GM12891 (cell line): ENCODE results near the gene COL4A1.

ENCODE experiments used
- DNase-seq: peaks from one replicate; pipeline ENCODE4 v3.0.0; 2011; ENCODE audit warnings: low spot score; ENCODE audit not compliant: insufficient read length
- FAIRE-seq: peaks from 2 replicates; lab custom pipeline; 2011; peaks lifted over from hg19 to GRCh38; lab: Jason Lieb, UNC
- PAX5 ChIP-seq: IDR thresholded peaks from 2 replicates; pipeline ENCODE4 v1.6.1; 2011; ENCODE audit warnings: low read length, moderate library complexity, mild to moderate bottlenecking; ENCODE audit not compliant: insufficient read depth, severe bottlenecking
- POLR2A ChIP-seq: IDR thresholded peaks from 2 replicates; pipeline ENCODE4 v1.6.1; 2011; ENCODE audit warnings: low read depth, low read length, control low read depth
- POLR2AphosphoS5 ChIP-seq: IDR thresholded peaks from 2 replicates; pipeline ENCODE4 v1.6.1; 2011; ENCODE audit warnings: low read depth, low read length, control low read depth
- POU2F2 ChIP-seq: IDR thresholded peaks from 2 replicates; pipeline ENCODE4 v1.6.1; 2011; ENCODE audit warnings: low read depth, mild to moderate bottlenecking, control low read depth, low read length, moderate library complexity
- SPI1 ChIP-seq: IDR thresholded peaks from 2 replicates; pipeline ENCODE4 v1.6.1; 2011; ENCODE audit warnings: low read depth, low read length, control low read depth
- TAF1 ChIP-seq: IDR thresholded peaks from 2 replicates; pipeline ENCODE4 v1.6.1; 2011; ENCODE audit warnings: low read depth, low read length, control low read depth

Gene COL4A1

GRCh38 chr13:110349239-110349638, 42.3 kb upstream of the COL4A1 start:
- FAIRE-seq = no peak
- DNase-seq = no peak
- TF ChIP-seq POLR2A = no peak
- TF ChIP-seq POU2F2 = no peak

- DNase-seq = no peak
- no peak for FAIRE-seq
- no peak for TF ChIP-seq TAF1
- no peak for TF ChIP-seq PAX5
- TF ChIP-seq SPI1 = no peak
- no peak for TF ChIP-seq POU2F2
- TF ChIP-seq POLR2A = no peak
- no peak for TF ChIP-seq POLR2AphosphoS5
Measured at GRCh38 chr13:110348309-110349105, 41.5 kb upstream of the COL4A1 start.

GRCh38 chr13:110347535-110348308, 40.8 kb upstream of the COL4A1 start:
- TF ChIP-seq POLR2AphosphoS5 = no peak
- TF ChIP-seq POLR2A = no peak
- TF ChIP-seq PAX5 = no peak
- TF ChIP-seq POU2F2 = no peak
- DNase-seq (no peak), FAIRE-seq (no peak)

- TF ChIP-seq POU2F2 = no peak
- TF ChIP-seq PAX5 = no peak
- no peak for TF ChIP-seq POLR2AphosphoS5
- TF ChIP-seq POLR2A = no peak
- no peak for TF ChIP-seq SPI1
- no peak for TF ChIP-seq TAF1
- FAIRE-seq (no peak), DNase-seq (no peak)
Measured at GRCh38 chr13:110347088-110347487, 40.1 kb upstream of the COL4A1 start.

GRCh38 chr13:110346661-110347067, 39.7 kb upstream of the COL4A1 start:
- DNase-seq (no peak), FAIRE-seq (no peak)
- TF ChIP-seq SPI1 (no peak), POLR2A (no peak), POU2F2 (no peak), TAF1 (no peak), PAX5 (no peak), POLR2AphosphoS5 (no peak)

GRCh38 chr13:110345701-110346100, 38.7 kb upstream of the COL4A1 start:
- FAIRE-seq = no peak
- DNase-seq = no peak
- TF ChIP-seq PAX5 (no peak), POU2F2 (no peak), SPI1 (no peak), POLR2A (no peak), TAF1 (no peak), POLR2AphosphoS5 (no peak)

- TF ChIP-seq PAX5 = no peak
- TF ChIP-seq POLR2AphosphoS5 = no peak
- no peak for TF ChIP-seq SPI1
- TF ChIP-seq TAF1 = no peak
- TF ChIP-seq POLR2A = no peak
- TF ChIP-seq POU2F2 = no peak
- FAIRE-seq = no peak
- no peak for DNase-seq
Measured at GRCh38 chr13:110345266-110345665, 38.3 kb upstream of the COL4A1 start.

GRCh38 chr13:110344320-110344719, 37.4 kb upstream of the COL4A1 start:
- DNase-seq (no peak), FAIRE-seq (no peak)
- TF ChIP-seq POLR2A (no peak), POU2F2 (no peak), SPI1 (no peak), POLR2AphosphoS5 (no peak), TAF1 (no peak), PAX5 (no peak)

GRCh38 chr13:110343241-110343865, 36.4 kb upstream of the COL4A1 start:
- no peak for TF ChIP-seq TAF1
- no peak for TF ChIP-seq POU2F2
- no peak for TF ChIP-seq PAX5
- TF ChIP-seq POLR2A = no peak
- no peak for TF ChIP-seq POLR2AphosphoS5
- no peak for TF ChIP-seq SPI1
- DNase-seq = no peak
- no peak for FAIRE-seq
